HG03432 (cell line): Measurements from ENCODE around the gene KRTAP19-4.
"Not testable (repeated sequence)": the region's sequence is repeated elsewhere in the genome, so short reads cannot be mapped to it uniquely, and the experiment has no call there.

Experiments used
- ATAC-seq: cut with Tn5 transposase; IDR thresholded peaks from one replicate; pipeline ENCODE4 v1.9.1; 2021; ENCODE audit warnings: mild to moderate bottlenecking, moderate library complexity; ENCODE audit not compliant: unreplicated experiment

Gene KRTAP19-4

GRCh38 chr21:30497065-30497464, at the start of gene KRTAP19-4:
TSS of gene KRTAP19-4 (minus strand) at chr21:30497165. CDS start at chr21:30497110, 55 bp downstream.
- ATAC-seq: no peak

DNA sequence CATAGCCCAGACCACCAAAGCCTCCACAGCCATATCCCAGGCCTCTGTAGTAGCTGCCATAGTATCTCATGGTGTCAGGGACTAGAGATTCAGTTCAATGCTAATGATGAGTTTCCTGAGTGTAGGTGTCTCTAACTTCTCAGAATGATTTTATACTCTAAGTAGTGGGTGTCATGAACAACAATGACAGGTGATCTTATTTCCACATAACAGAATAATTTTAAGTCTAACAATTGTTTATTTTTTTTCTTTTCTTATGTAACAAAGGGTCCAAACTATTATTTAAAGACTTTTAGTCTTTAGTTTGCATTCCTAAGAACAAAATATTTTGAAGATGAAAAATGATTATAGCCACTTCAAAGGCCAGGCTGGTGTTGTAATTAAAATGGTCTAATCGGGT, 44.8 kb upstream of the KRTAP19-4 start, which contains the start of gene KRTAP19-6:
Gene KRTAP19-6, minus strand, starts transcription at position 101 of the 400 bp plus-strand sequence. Its CDS starts 31 bp downstream, at position 70.
- no peak for ATAC-seq

DNA sequence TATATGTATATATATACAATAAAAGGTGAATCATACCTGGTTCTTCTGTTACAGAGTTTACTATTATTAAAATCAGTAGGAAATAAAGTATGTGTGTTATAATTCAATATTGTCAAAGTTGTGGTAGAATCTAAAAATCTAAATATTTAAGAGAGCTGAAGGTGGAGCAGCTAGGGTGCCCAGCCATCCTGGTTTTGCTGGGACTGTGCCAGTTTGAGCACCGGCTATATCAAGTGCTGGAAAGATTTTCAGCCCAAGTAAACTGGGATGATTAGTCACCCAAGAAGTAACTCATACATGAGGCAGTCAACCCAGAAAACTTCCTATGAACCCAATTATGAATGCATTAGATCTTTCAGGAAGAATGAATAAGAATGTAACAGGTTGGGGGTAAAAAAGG, 21.9 kb upstream of the KRTAP19-4 start:
- no peak for ATAC-seq

GRCh38 chr21:30515681-30516080, 18.7 kb upstream of the KRTAP19-4 start:
- no peak for ATAC-seq

DNA sequence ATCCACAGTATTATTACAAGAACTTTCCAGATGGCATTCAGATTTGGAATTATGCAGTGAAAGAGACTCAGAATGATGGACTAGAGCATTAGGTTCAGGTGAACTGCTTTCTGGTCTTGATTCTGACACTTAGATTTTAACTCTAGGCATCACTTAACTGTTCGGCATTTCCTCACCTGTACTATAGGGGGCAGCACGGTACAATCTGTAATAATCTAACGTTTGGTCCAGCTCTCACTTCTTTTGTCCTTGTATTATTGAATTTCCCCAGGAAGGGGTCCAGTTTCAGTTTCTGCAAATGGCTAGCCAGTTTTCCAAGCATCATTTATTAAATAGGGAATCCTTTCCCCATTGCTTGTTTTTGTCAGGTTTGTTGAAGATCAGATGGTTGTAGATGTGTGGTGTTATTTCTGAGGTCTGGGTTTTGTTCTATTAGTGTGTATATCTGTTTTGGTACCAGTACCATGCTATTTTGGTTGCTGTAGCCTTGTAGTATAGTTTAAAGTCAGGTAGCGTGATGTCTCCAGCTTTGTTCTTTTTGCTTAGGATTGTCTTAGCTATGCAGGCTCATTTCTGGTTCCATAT, 8.7 kb upstream of the KRTAP19-4 start:
- not testable (repeated sequence) for ATAC-seq

- no peak for ATAC-seq
Measured at GRCh38 chr21:30502041-30502440, 5.1 kb upstream of the KRTAP19-4 start, which contains the start of gene KRTAP19-5. TSS of gene KRTAP19-5 (minus strand) at chr21:30502141. CDS start at chr21:30502090, 51 bp downstream.

DNA sequence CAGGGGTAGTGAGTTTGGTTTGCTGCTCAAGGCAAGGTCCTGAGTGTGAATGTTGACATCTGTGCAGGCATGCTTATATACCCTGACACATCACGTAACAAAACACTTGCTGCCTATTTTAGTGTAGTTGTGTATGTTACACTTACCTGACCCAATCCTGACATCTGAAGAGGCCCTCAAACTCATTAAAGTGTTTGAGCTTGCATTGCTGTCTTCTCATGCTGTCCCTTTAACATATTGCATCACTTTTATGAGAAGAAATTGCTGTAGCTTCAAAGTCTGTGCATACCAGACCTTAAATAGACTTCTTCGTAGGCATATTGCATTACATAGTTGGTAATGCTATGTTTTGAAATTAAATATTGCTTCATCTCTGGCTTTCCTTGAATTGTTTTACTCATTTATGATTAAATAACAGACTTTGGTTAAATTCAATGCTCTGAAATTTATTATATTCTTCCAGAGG, 5.0 kb downstream of the KRTAP19-4 start, which contains the start of gene KRTAP19-3:
Gene KRTAP19-3, minus strand, starts transcription at position 51 of the 466 bp plus-strand sequence. CDS start 56 bp downstream, outside the sequence.
- ATAC-seq: no peak

DNA sequence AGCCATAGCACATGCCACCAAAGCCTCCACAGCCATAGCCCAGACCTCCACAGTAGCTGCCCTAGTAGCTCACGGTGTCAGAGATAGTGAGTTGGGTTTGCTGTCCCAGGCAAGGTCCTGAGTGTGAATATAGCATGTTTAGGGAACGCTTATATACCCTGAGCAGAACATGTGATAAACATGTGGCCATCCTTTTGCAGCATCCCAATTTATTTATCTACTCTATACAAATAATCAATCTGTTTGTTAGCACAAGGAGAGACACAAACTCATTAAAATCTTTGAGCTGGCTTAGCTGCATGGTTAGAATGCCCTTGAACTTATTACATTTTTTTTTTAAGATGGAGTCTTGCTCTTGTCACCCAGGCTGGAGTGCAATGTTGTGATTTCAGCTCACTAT, 9.6 kb downstream of the KRTAP19-4 start, which contains the start of gene KRTAP19-2:
Gene KRTAP19-2, minus strand, starts transcription at position 101 of the 400 bp plus-strand sequence. Its CDS starts 88 bp downstream, at position 13.
- ATAC-seq: no peak

DNA sequence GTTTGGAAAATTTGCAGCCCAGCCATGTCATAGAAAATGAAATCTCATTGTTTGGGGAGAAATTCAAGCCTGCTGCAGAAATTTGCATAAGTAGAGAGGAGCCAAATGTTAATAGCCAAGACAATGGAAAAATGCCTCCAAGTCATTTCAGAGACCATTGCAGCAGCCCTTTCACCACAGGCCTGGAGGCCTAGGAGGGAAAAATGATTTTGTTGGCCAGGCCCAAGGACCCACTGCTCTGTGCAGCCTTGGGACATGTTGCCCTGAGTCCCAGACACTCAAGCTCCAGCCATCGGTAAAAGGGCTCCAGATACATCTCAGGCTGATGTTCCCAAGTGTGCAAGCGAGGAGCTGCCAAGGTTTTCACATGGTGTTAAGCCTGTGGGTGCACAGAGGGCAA, 10.8 kb downstream of the KRTAP19-4 start:
- ATAC-seq: no peak

DNA sequence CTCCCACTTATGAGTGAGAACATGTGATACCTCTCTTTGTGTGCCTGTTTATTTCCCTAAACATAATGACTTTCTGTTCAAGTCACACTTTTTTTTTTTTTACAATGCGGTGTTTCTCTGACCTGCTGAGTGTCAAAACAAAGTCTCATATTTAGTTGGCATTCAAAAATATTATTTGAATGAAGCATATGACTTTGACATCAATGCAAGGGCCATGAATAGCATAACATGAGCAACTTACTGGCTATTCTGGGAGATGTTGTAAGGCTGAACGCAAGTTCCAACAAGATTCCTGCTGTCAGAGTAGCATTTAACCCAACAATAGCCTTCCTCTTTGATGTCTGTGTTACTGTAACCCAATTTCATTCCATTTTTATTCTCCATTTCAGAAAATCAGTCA, 14.8 kb downstream of the KRTAP19-4 start:
- no peak for ATAC-seq

GRCh38 chr21:30480145-30480544, 16.8 kb downstream of the KRTAP19-4 start, which contains the start of gene KRTAP19-1:
TSS of gene KRTAP19-1 (minus strand) at chr21:30480367. CDS start at chr21:30480317, 50 bp downstream.
- ATAC-seq: no peak

GRCh38 chr21:30479259-30479658, 17.7 kb downstream of the KRTAP19-4 start:
- ATAC-seq: no peak

DNA sequence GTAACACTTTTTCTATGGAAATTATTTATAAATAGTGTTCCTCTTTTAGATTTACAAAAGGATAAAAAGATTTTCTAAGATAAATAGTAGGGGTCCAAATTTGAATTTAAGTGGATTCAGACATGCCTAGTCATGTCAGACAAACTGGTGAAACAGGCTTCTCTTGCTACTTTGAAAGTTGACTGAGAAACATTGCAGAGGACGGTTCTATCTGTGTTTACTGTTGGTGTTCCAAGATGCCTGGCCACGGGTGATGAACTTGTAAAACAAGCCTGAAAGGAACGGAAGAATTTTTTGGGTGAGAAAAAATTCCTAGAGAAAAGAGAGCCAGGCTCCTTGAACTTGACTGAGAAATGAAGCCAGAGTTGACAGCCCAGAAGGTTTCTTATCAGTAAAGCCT, 19.0 kb downstream of the KRTAP19-4 start:
- no peak for ATAC-seq

DNA sequence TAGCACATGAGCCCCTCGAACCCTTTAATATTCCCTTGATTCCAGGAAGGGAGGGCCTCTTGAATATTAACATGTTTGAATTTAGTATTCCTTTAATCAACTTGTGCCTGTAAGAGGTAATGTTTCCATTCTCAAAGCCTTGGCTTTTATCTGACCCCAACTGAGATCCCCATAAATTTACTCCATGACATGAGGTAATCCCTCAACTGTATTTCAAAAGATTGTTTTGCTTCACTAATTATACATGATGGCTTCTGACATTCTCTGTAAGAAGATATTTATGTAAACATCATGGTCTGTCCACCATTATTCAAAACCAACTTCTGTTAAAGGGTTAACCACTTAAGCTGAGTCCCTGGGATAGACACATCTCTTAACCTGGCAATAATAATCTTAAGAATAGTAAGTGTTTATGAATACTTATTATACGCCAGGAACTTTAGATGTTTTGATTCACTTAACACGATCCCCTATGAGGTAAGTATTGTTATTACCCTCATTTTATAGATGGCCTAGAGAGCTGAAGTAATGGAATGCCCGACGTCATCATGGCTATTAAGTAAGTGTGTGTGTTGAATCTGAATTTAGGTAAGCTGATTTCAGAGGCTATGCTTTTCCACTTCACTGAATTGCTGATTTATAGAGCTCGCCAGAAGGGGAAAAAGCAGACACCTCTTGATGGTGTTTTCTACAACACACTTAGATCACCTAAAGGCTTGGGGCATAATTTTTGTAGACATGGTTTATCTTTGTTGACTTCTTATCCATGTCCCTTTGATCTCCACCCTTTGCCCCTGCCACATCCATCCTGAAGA, 27.9 kb downstream of the KRTAP19-4 start:
- ATAC-seq: no peak

GRCh38 chr21:30463713-30464112, 33.3 kb downstream of the KRTAP19-4 start:
- ATAC-seq: no peak

DNA sequence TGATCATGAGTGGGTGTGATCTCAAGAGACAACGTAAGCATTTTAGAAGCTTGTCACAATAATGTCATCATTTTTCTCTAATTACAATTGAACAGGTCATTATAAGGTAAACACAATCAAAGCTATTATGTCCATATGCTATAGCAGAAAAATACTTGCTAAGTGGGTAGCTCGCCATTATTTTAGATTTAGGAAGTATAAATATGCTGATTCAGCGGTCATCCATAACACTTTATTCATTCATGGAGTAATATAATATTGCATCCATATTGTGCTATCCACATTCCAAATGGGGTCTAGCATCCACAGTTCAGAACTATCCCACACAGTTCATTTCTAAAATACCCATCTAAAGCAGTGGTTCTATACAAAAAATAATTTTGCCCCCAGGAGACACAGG, 48.5 kb downstream of the KRTAP19-4 start:
- no peak for ATAC-seq

- ATAC-seq: no peak
Measured at GRCh38 chr21:30447056-30447455, 49.9 kb downstream of the KRTAP19-4 start.
